ENCODE data around the gene CLCN5.

The CLCN5 gene

DNA sequence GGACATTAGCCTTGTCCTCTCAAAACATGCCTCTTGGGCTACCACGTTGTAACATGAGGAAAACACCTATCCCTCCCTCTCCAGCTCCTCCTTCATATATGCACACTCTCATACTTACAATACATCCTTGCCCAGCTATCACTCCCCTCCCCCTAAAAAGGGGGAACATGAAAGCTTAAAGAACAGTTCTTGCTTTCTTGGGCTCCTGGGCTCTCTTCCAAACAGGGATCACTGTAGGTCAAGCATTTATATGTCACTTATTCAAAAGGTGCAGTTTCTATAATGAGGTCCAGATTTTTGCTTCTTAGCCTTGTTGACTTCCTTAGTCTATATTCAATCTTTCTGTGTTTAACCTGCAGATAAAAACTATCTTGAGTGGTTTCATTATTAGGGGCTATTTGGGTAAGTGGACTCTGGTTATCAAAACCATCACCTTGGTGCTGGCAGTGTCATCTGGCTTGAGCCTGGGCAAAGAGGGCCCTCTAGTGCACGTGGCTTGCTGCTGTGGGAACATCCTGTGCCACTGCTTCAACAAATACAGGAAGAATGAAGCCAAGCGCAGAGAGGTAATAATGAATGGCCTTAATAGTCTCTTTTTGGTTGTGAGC is 159.0 kb downstream of the CLCN5 start:
- no peak for DNase-seq (ENCODE audit: low spot score)

DNA sequence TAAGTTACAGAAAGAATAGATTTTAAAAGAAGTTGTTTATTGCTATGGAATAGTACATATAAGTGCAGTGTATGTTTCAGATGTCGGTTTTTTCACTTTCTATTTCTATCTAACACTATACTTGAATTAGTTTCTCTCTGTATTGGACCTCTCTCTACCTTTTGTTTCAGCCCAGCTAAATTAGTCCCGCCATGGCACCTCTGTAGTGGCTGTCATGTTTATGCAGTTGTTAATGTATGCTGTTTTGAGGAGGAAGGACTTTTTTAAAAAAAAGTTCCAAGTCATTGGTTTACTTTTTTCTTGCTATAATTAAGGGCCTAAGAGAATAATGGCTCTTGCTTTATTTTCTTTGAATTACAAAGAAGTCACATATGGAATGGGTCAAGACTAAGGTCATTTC is 160.3 kb downstream of the CLCN5 start:
- DNase-seq (ENCODE audit: low spot score), result no peak

DNA sequence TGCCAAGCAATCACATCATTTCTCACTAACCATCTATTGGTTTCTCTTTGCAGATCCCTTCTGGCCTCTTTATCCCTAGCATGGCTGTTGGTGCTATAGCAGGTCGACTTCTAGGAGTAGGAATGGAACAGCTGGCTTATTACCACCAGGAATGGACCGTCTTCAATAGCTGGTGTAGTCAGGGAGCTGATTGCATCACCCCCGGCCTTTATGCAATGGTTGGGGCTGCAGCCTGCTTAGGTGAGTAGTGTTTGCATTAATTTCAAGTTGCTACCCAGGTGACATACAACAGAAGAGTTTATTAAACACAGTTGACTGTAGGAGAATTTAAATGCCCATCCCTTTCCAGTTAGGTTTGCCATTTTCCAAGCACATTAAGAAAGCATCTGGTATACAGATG is 166.2 kb downstream of the CLCN5 start:
- no peak for DNase-seq (ENCODE audit: low spot score)

DNA sequence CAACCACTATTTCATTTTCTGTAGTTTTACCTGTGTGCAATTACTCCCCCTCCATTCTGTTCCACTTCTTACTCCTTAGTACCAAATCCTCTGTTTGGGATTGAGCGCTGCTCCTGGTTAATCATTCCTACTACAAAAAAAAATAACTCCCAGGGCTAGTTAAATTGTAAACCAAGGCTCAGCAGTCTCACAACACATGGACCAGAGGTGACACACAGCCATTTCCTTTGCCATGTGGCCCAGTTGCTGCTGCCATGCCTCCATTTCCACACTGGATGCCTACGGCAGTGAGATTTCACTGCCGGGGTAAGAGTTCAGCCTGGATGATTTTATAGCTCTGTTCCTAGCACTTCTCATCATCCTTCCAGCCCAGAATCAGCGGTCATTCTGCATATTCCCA is 171.2 kb downstream of the CLCN5 start:
- DNase-seq (ENCODE audit: low spot score), result no peak

DNA sequence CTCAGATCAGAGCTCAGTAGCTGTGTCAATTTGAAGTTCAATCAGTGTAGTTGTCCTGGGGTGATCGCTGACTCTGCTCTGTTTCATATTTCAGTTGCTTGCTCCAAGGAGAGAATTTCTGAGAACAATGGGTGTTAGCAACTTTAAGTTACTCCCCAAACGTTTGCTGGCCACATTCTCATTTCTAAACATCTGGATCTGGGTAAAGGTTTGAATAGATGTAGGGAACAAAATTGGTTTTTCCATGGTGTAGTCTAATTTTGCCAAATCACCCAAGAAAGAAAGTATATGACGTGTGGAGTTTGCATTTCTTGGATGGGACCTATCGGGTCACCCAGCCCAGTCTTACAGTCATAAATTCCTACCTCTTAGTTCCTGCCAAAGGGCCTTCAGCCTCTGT is 174.7 kb downstream of the CLCN5 start:
- DNase-seq (ENCODE audit: low spot score), result no peak

DNA sequence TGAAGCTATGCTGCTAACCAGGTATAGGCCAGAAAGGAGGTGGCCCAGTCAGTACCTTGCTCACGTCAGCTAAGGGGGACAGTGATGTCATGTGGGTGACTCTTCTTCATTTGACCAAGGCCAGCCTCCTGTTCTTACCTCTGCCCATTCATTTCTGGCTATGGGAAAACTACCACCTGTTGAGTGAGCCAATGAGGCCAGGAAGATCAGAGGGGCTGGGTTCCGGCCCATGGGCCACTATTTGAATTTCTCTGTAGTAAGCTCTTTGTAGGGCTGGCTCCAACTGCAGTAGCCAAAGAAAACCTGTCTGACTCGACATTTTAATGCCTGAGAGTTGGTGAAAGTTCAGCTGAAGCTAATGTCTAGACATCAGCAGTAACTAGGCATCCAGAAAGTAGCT is 175.8 kb downstream of the CLCN5 start:
- no peak for DNase-seq (ENCODE audit: low spot score)

DNA sequence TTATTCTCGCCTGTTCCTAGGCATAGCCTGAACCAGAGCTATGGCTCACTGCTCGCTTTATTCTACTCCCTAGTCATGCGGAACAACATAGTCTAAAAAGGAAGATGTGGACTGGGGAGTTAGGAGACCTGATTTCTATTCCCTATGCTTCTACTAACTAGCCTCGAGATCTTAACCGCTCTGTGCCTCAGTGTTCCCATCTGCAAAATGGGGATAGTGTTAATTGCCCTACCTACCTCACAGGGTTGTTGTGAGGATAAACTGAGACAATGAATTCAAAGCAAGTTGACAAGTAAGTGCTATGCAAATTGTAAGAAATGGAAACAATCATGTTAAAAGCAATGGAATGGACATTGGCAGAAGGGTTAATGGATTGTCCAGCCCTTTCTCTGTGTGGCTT is 176.4 kb downstream of the CLCN5 start:
- DNase-seq (ENCODE audit: low spot score), result no peak

DNA sequence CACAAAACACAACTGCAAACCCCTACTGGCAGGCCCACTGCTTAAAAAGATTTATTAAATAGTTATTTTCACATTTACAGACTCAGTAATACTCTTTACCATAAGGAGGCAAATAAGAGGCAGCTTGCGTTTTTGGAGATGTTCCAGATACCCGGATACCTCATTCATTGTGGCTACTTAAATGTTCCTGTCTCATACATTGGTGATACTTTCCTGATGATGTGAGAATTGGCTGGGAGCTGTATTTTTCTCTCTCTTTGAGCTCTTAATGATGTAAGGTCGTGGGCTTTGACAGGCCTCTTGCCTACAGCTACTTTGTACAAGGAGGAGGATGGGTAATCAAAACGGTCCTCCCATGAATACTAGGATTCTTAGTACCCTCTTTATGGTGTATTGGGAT is 176.9 kb downstream of the CLCN5 start:
- DNase-seq (ENCODE audit: low spot score), result no peak

DNA sequence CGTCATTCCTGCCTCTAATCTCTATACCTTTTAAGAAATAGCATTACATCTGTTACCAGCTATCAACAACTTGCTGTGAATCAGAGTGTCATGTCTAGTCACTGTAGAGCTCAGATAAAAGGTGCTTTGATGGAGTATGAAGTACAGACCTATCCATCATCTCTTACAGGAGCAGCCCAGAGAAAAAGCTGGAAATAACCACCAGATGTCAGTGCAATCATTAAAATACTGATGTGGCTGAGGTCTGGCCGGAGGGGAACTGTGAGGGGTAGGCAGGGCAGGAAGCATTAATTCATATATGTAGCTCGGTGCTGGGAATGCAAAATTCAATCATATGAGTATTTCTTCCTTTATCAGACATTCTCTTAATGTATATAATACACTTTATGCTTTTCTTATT is 177.8 kb downstream of the CLCN5 start:
- no peak for DNase-seq (ENCODE audit: low spot score)

DNA sequence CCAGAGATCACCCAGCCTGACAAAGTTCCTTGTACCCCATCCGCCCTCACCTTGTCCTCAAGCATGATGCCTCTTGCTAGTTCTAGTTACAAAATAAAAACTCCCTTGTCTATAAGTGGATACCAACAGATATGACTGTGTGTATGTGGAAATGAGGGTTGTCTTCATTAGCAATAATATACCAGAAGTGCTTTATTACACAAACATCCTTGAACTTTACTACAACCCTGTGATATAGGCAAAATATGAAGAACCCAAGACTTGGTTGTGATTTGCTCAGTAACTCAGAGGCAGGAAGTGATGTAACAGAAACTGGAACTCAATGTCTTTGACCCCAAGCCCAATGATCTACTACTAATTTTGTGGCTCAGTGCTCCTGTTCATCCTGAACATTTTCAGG is 180.8 kb downstream of the CLCN5 start:
- DNase-seq (ENCODE audit: low spot score), result no peak

DNA sequence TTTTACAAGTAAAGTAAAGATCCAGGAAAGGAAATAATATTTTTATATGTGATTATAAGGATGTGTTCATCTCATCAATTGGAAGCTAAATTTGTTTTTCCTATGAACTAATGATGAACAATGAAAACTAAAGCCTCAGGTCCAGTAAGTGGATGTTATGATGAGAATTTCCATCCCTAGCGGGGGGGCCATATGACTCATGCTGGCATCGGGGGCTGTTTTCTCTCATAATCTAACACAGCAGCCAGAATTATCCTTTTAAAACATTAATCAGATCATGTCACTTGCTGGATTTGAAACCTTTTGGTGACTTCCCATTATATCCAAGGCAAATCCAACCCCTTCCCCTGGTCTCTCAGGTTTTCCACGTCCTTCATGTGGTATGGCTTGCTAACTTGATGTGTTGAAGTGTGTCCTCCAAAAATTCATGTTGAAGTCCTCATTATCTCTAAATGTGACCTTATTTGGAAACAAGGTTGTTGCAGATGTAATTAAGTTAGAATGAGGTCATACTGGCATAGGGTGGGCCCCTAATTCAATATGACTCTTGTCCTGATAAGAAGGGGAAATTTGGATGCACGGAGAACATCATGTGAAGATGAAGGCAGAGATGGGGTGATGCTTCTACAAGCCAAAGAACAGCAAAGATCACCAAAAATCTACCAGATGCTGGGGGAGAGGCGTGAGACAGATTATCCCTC is 181.6 kb downstream of the CLCN5 start:
- no peak for DNase-seq (ENCODE audit: low spot score)

DNA sequence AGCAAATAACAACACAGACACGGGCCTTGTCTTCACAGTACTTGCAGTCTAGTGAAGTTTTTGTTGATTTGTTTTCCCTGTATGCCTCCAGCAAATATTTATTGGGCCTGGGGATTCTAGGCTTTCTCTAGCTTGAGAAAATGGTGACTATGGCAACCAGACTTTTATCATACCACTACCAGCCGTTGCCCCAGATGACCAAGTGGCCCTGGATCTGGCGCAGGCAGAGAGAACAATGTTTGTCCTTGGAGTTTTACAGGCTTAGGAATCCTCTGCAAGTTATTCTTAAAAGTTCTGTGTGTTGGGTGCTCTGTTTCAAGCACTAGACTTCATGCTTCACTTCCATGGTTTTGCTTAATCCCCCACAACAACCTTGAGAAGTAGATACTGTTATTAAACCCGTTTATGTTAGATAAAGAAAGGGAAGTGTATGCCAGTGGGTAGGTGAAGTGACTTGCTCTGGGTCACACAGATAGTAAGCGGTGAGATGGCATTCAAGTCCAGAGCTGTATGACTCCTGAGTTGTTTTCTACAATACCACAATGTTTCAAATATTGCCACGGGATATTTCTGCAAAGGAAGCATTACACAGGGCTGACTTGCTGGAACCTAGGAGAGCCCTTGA is 183.8 kb downstream of the CLCN5 start:
- no peak for DNase-seq (ENCODE audit: low spot score)

DNA sequence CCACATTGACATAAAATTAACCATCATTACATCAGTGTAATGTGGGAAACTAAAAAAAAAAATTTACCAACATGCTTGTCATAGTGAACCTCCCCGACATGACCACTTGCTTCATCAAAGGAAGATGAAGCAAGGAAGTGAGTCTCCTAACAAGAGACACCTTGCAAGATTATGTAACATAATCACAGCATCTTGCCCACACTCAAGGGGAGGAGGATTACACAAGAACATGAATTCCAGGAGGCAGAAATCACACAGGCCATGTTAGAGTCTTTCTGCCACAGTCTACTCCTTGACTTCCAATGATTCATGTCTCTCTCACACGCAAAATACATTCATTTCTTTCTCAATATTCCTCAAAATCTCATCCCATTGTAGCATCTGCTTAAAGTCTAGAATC is 185.1 kb downstream of the CLCN5 start:
- DNase-seq (ENCODE audit: low spot score), result no peak

DNA sequence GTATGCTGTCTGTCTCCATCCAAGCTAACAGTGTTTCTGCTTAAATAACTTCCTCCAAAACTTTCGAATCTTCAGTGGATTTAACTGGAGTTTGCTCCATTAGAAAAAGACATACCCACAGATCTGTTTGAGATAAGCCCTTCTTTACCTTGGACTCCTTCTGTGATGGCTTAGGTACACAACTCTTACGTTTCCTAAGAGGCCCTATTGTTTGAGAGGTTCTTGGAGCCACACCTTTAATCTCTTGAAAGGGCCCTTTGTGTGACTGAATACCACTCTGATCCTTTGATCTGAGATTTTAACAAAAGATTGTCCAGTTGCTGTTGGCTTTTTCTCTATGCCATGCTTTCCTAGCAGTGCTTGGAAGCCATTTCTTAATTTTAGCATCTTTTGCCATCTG is 185.9 kb downstream of the CLCN5 start:
- DNase-seq (ENCODE audit: low spot score), result no peak

DNA sequence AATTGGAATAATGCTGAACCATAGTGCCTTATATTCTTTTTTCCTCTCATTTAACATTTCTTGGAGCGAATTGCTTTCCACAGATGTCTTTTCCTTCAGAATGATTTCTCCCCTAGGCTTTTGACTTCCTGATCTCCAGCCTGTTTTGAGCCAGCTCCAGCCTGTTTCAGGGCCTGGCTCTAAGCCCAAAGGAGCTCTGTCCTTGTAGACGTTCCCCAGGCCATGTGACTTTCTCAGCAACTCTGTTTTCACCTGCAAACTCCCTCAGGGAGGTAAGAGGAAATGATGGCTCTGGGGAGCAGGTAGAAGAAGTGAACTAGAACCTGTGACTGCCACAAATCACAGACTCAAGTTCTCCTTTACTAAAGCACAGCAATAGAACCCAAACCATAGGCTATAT is 189.3 kb downstream of the CLCN5 start:
- no peak for DNase-seq (ENCODE audit: low spot score)

DNA sequence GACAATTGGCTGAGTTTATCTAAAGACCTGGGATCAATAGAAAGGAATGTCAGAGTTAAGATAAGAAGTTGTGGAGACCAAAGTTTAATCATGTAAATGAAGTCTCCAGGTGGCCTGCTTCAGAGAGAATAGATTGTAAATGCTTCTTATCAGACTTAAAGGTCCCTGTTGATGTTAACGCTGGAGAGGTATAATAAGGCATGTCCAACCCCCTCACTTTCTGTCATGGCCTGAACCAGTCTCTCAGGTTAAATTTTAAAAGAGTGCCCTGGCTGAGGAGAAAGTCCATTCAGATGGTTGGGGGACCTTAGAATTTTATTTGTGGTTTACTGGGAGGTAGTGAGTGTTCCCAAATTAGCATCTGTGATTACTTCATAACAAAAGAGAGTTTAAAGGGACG is 191.7 kb downstream of the CLCN5 start:
- DNase-seq (ENCODE audit: low spot score), result no peak

DNA sequence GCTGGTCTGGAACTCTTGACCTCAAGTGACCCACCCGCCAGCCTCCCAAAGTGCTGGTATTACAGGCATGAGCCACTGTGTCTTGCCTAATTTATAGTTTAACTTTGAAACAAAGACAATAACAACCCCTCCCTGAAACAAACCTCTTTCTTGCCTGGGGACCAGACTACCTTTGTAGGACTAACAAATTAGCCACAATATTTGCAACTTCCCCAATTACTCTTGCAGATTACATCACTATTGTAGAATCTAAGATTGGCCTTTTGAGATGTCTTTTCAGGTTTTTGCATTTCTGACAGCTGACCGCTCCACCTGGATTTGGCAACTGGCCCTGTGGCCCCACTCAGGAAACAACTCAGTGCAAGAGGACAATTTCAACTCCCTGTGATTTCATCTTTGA is 193.6 kb downstream of the CLCN5 start:
- DNase-seq (ENCODE audit: low spot score), result no peak

DNA sequence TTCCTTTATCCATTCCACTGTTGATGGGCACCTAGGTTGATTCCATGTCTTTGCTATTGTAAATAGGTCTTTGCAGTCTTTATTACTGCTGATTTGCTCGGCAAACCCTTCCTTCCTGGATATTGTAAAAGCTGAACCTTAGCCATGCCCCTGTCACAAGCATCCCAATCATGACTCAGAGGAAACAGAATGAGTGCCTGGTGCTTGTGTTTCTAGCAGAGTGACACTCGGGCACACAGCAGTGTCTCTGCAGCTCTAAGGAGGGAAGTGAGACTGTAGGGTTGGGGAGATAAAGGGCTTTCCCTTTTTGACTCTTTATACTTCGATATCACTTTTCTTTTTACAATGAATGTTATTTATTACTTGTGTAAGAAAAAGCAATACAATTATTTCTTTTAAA is 195.1 kb downstream of the CLCN5 start:
- no peak for DNase-seq (ENCODE audit: low spot score)

DNA sequence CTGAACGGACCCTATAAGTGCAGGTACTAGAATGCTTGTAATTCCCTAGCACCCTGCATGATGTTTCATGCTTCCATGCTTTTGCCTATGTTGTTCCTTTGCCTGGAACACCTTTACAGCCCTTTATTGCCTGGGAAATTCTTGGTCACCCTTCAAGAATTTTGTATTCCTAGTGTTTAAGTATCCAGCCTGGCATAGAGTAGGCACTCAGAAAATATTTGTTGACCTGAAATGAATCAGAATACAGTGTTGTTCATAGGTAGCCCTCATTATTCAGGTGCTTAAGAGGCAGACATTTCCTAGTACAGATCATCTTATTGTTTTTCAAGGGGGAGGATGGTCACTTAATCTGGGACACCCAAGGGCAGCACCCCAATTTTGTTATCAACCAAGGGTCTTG is 203.1 kb downstream of the CLCN5 start:
- DNase-seq (ENCODE audit: low spot score), result no peak

DNA sequence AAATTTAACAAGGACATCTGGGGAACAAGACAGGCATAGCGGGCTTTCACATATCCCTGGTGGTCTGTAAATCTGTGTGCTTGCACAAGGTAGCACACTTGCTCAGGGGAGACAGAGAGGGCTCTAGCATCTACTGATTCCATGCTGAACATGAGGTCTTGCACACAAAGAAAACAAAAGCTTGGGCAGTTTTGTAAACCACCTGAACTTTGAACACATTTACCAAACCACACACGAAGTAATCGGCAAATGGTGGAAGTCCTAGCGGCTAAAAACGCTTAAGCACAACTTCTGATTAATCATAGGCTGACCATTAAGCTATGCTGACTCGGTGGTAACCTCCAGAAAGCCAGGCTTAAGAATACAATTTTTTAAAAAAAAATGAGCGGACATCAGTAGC is 225.6 kb downstream of the CLCN5 start:
- DNase-seq (ENCODE audit: low spot score), result no peak
